ENCODE measurements around the gene ZBTB18. TPM values are rescaled to one million over a fixed set of nuclear protein-coding genes. Genes with fewer than 3 reads are reported as not detected.

Gene ZBTB18
- total RNA-seq, 1 experiment from 2014 or later, result 16.8 TPM

DNA sequence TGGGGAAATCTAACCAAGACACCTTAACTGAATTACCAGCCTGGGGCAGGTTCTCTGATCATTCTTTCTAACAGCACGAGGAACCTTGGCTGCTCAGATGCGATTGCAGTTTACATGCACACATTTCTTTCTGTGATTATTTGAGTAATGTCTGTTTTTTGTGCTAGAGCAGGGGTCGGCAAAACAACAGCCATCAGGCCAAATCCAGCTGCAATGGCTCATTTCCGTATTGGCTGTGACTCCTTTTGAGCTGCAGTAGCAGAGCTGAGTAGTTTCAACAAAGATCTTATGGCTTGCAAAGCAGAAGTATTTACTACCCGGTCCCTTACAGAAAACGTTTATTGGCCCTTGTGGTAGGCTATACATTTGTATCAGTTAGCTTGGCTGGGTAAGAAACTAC lies 37.1 kb downstream of the ZBTB18 start:
- H4K20me1 ChIP-seq (ENCODE audit: low read length), result no peaks in the 10 kb centered on the region
- ChIA-PET CTCF (no interaction called here), POLR2A (ENCODE audit: unreplicated experiment) (no interaction called here)
- no peak overlapping the region for H3K4me3 ChIP-seq (ENCODE audit: low read length)
- H3F3A ChIP-seq (ENCODE audit: low read length, unreplicated experiment), result no peaks in the 10 kb centered on the region
- H2AFZ ChIP-seq (ENCODE audit: low read length), result no peak overlapping the region
- ATAC-seq (no peak), DNase-seq (no peak)
- H3K27me3 ChIP-seq (ENCODE audit: low read length), result peaks cover 4% of the 10 kb centered on the region; the same call in 1 of the 2 replicates
- no peaks in the 10 kb centered on the region for H3K9me2 ChIP-seq (replicated peaks; ENCODE audit: low read length)
- H3K79me2 ChIP-seq (ENCODE audit: low read length), result no peaks in the 10 kb centered on the region
- no peak overlapping the region for H3K27ac ChIP-seq (ENCODE audit: low read length)
- no peak for TF ChIP-seq EZH2 (IDR thresholded peaks at IDR 0.05; ENCODE audit: low read length, unreplicated experiment)
- TF ChIP-seq, protein P1, sequence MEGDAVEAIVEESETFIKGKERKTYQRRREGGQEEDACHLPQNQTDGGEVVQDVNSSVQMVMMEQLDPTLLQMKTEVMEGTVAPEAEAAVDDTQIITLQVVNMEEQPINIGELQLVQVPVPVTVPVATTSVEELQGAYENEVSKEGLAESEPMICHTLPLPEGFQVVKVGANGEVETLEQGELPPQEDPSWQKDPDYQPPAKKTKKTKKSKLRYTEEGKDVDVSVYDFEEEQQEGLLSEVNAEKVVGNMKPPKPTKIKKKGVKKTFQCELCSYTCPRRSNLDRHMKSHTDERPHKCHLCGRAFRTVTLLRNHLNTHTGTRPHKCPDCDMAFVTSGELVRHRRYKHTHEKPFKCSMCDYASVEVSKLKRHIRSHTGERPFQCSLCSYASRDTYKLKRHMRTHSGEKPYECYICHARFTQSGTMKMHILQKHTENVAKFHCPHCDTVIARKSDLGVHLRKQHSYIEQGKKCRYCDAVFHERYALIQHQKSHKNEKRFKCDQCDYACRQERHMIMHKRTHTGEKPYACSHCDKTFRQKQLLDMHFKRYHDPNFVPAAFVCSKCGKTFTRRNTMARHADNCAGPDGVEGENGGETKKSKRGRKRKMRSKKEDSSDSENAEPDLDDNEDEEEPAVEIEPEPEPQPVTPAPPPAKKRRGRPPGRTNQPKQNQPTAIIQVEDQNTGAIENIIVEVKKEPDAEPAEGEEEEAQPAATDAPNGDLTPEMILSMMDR (conservative IDR thresholded peaks at IDR 0.05; ENCODE audit: low read depth, low read length), result no peak
- no peak for TF ChIP-seq EZH2phosphoT487 (IDR thresholded peaks at IDR 0.05; ENCODE audit: borderline replicate concordance, low read length)
- intact Hi-C loops (cut with micrococcal nuclease), result no loop called here
- H3K36me3 ChIP-seq (ENCODE audit: low read depth, low read length), result no peaks in the 10 kb centered on the region
- H3K4me2 ChIP-seq (ENCODE audit: low read length), result no peak overlapping the region
- H3K9ac ChIP-seq (ENCODE audit: low read length), result no peak overlapping the region
- H3K9me3 ChIP-seq (ENCODE audit: low read length), result no peaks in the 10 kb centered on the region
- BruUV-seq (replicated peaks), result no TSS peak
- peaks cover 10% of the 10 kb centered on the region; the same call in 1 of the 2 replicates for H3K4me1 ChIP-seq (ENCODE audit: insufficient read depth, low read length)

DNA sequence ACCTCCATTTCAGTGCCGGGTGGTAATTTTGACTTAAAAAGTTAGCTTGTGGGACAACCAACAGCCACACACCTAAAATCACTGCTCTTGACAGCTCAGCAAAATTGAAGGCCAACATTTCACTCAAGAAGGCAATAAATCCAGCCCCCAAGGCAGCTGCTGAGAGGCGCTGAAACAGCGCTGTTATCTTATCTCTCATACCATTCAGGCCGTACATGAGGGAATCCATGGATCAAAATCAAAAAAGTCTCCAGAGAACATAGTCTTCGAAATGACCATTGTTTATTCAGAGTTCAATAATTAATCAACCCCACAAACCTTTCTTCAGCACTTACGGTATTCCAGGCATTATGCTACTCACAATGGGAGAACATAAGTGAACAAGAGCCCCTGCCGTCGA lies 38.5 kb downstream of the ZBTB18 start:
- Histone ChIP-seq H3K4me3 (ENCODE audit: low read length) (no peak overlapping the region), H3K4me2 (ENCODE audit: low read length) (no peak overlapping the region), H3K27ac (ENCODE audit: low read length) (no peak overlapping the region), H3K9ac (ENCODE audit: low read length) (no peak overlapping the region), H3F3A (ENCODE audit: low read length, unreplicated experiment) (no peaks in the 10 kb centered on the region), H3K9me2 (replicated peaks; ENCODE audit: low read length) (0 out of 2 replicates have a peak, but pooled peaks cover 4% of the 10 kb centered on the region), H2AFZ (ENCODE audit: low read length) (no peak overlapping the region), H3K79me2 (ENCODE audit: low read length) (no peaks in the 10 kb centered on the region), H4K20me1 (ENCODE audit: low read length) (no peaks in the 10 kb centered on the region), H3K36me3 (ENCODE audit: low read depth, low read length) (no peaks in the 10 kb centered on the region), H3K9me3 (ENCODE audit: low read length) (no peaks in the 10 kb centered on the region), H3K4me1 (ENCODE audit: insufficient read depth, low read length) (peaks cover 10% of the 10 kb centered on the region; the same call in 1 of the 2 replicates), H3K27me3 (ENCODE audit: low read length) (no peaks in the 10 kb centered on the region)
- ChIA-PET POLR2A (ENCODE audit: unreplicated experiment) (no interaction called here), CTCF (interaction anchor here (0.6 kb wide), 1 partner anchor 191 kb away, joined by 10 read pairs; no protein-coding TSS in a partner anchor)
- no TSS peak for BruUV-seq (replicated peaks)
- intact Hi-C loops (cut with micrococcal nuclease), result no loop called here
- TF ChIP-seq, protein P1 (conservative IDR thresholded peaks at IDR 0.05; ENCODE audit: low read depth, low read length), result no peak
- TF ChIP-seq EZH2phosphoT487 (IDR thresholded peaks at IDR 0.05; ENCODE audit: borderline replicate concordance, low read length) (no peak), EZH2 (IDR thresholded peaks at IDR 0.05; ENCODE audit: low read length, unreplicated experiment) (no peak)
- ATAC-seq, result no peak
- no peak for DNase-seq

DNA sequence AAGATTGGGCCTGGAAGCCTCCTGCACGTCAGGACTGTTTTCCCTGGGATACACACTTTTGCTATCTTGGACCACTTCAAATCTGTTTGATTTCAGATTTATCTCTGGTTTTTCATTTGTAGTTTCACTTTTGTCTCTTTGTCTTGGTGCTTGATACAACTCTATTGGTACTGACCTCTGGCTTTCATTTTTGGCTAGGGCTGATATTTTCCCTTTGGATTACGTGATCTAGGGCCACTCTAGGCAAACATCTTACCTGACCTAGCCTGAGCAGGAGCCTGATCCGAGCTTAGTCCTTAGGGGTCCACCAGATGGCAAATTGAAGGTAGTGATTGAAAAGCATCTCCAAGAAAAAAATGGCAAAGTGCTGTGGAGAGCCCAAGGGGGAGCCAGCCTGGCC lies 39.6 kb downstream of the ZBTB18 start:
- DNase-seq (no peak), ATAC-seq (no peak)
- ChIA-PET POLR2A (ENCODE audit: unreplicated experiment) (no interaction called here), CTCF (no interaction called here)
- Histone ChIP-seq H3K27me3 (ENCODE audit: low read length) (no peaks in the 10 kb centered on the region), H3K36me3 (ENCODE audit: low read depth, low read length) (no peaks in the 10 kb centered on the region), H3K79me2 (ENCODE audit: low read length) (no peaks in the 10 kb centered on the region), H2AFZ (ENCODE audit: low read length) (no peak overlapping the region), H3K9me2 (replicated peaks; ENCODE audit: low read length) (0 out of 2 replicates have a peak, but pooled peaks cover 7% of the 10 kb centered on the region), H3K9me3 (ENCODE audit: low read length) (no peaks in the 10 kb centered on the region), H4K20me1 (ENCODE audit: low read length) (no peaks in the 10 kb centered on the region), H3K4me1 (ENCODE audit: insufficient read depth, low read length) (peaks cover 10% of the 10 kb centered on the region; the same call in 1 of the 2 replicates), H3K4me3 (ENCODE audit: low read length) (no peak overlapping the region), H3K9ac (ENCODE audit: low read length) (no peak overlapping the region), H3F3A (ENCODE audit: low read length, unreplicated experiment) (no peaks in the 10 kb centered on the region), H3K27ac (ENCODE audit: low read length) (no peak overlapping the region), H3K4me2 (ENCODE audit: low read length) (no peak overlapping the region)
- BruUV-seq (replicated peaks), result no TSS peak
- intact Hi-C loops (cut with micrococcal nuclease), result no loop called here
- TF ChIP-seq EZH2phosphoT487 (IDR thresholded peaks at IDR 0.05; ENCODE audit: borderline replicate concordance, low read length) (no peak), EZH2 (IDR thresholded peaks at IDR 0.05; ENCODE audit: low read length, unreplicated experiment) (no peak)
- TF ChIP-seq, protein P1 (conservative IDR thresholded peaks at IDR 0.05; ENCODE audit: low read depth, low read length), result no peak
